KOPT-K1 (cell line): ENCODE data around the gene TPRA1.

ENCODE experiments used
- H3K27ac ChIP-seq: fragments of 200-600 bp; sonication (generic); 2 replicates; pipeline ENCODE4 v1.5.1; 2016; ENCODE audit warnings: antibody characterized with exemption, mild to moderate bottlenecking, low read depth, low read length; ENCODE audit not compliant: poor library complexity, severe bottlenecking
- H3K36me3 ChIP-seq: fragments of 200-600 bp; sonication (generic); 2 replicates; pipeline ENCODE4 v1.5.1; 2017; ENCODE audit warnings: antibody characterized with exemption, mild to moderate bottlenecking, low read length, moderate library complexity; ENCODE audit not compliant: insufficient read depth
- H3K9me3 ChIP-seq: fragments of 200-600 bp; sonication (generic); 2 replicates; pipeline ENCODE4 v1.5.1; 2017; ENCODE audit warnings: antibody characterized with exemption, low read length, mild to moderate bottlenecking; ENCODE audit not compliant: insufficient read depth, poor library complexity, severe bottlenecking

TPRA1 gene

DNA sequence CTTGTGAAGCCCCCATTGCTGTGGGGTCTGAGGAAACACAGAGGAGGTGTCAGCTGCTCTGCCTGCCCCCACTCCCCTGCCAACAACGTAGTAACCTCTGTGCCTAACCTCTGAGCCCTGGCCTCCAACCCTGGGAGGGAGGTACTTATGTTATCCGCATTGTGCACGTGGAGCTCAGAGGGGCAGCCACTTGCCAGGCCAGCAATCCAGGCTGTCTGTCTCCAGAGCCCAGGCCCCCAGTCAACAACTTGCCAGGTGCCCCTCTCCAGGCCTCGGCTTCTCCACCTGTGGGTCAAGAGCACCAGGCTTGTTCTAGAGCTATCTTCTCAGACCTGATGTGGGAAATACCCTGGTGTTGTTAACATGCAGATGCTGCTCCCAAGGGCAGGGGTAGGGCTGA, 2.7 kb downstream of the TPRA1 start:
- Histone ChIP-seq H3K36me3 (peaks cover 4% of the 10 kb centered on the region; the same call in 1 of the 2 replicates), H3K27ac (no peak overlapping the region)

DNA sequence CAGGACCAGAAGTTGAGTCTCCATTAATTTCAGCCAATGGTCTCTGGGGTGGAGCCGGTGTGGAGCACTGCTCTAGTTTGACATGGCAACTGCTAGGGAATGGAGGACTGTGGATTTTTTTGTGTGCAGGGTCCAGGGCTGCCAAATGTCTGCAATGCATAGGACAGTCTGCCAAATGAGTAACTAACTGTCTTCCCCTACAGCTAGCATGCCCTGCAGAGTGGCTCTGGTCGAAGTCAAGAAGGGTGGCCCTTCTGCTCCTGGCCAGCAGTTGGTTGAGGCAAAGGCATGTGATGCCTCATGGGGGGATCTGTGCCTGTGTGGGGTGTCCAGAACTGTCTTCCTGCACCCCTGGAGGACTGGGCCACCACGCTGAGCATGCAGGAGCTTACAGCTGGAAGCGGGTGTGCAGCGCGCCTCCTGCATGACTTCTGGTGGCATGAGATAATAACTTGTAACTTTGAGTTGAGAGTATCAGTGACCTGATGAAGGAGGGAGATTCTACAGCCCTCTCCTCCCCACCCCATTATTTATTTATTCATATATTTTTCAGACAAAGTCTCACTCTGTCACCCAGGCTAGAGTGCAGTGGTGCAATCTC, 4.6 kb downstream of the TPRA1 start:
- Histone ChIP-seq H3K9me3 (no peaks in the 10 kb centered on the region), H3K36me3 (peaks cover 8% of the 10 kb centered on the region; the same call in 1 of the 2 replicates), H3K27ac (no peak overlapping the region)

More for the DNA sequence above, 2.7 kb downstream of the TPRA1 start:
- no peaks in the 10 kb centered on the region for H3K9me3 ChIP-seq

DNA sequence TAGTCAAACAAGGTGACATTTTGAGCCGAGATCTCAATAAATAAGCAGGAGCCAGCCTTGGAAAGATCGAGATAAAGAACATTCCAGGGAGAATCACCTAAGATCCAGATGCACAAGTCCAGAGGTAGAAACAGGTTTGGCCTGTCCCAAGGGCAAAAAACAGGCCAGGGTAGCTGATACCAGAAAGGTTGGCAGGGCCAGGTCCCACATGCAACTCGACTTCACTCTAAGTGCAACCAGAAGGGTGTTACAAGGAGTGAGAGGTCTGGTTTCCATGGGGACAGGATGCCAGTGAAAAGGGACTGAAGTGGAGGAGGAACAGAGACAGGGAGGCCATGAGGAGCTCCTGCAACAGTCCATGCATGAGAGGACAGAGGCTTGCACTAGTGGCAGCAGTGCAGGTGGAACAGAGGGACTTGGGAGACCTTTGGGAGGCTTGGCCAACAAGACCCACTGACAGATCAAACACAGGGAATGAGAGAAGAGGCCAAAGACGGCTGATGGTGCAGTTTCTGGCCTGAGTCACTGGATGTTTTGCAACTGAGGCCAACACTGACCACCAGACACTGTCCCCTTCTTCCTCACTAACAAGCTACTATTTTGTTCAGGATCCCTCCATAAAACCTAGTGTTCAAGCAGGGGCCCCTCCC, 5.2 kb downstream of the TPRA1 start:
- Histone ChIP-seq H3K36me3 (peaks cover 12% of the 10 kb centered on the region; the same call in 1 of the 2 replicates), H3K9me3 (no peaks in the 10 kb centered on the region), H3K27ac (no peak overlapping the region)

DNA sequence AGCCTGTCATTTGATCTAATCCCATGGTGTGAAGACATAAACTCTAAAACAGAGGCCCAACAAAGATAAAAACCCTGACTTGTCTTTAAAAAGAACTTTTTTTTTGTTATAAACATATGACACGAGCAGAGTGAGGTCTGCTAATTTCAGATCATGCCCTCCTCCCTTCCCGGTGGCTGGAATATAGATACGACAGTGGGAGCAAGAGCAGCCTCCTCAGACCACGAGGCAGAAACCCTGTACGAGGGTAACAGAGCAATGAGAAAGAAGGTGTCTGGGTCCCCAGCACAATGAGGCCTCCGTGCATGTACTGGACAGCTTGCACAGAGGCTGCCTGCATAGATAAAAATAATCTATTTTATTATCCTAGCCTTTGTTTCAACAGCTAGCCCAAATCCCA, 5.8 kb downstream of the TPRA1 start:
- H3K27ac ChIP-seq: no peak overlapping the region

DNA sequence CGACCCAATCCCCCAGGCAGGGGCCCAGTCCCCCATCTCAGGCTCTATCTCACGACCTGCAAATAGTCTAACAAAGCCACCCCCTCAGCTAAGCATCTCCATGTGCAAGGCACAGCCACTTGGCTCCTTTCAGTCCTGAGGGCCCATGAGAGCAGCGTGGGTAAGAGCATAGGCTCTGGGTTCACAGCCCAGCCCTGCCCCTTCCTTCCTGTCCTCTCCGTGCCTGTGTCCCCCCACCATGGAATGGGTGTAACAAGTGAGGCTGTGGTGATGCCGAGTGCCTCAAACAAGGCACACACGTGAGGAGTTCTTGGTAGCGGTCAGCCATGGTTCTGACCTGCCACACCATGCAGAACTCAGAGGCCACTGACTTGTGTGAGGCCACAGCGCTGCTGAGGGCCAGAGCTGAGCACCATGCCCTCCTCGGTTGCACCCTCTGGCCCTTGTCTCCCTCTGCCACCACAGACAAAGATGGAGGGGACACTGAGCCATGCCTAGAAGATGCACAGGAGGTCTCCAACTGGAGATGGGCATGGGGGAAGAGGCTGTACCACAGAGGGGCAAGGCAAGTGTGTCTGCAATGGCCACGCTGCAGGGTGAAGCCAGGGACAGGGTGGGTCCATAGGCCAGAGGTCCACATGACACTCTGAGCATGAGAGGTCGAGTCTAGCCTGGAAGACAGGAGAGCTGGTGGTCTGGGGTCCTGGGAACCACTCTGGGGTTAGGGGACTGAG, 10.0 kb downstream of the TPRA1 start:
- H3K36me3 ChIP-seq: peaks cover 41% of the 10 kb centered on the region; the same call in 1 of the 2 replicates
- H3K27ac ChIP-seq: no peak overlapping the region
- H3K9me3 ChIP-seq: no peaks in the 10 kb centered on the region

More for the DNA sequence above, 5.8 kb downstream of the TPRA1 start:
- Histone ChIP-seq H3K9me3 (no peaks in the 10 kb centered on the region), H3K36me3 (peaks cover 17% of the 10 kb centered on the region; the same call in 1 of the 2 replicates)

DNA sequence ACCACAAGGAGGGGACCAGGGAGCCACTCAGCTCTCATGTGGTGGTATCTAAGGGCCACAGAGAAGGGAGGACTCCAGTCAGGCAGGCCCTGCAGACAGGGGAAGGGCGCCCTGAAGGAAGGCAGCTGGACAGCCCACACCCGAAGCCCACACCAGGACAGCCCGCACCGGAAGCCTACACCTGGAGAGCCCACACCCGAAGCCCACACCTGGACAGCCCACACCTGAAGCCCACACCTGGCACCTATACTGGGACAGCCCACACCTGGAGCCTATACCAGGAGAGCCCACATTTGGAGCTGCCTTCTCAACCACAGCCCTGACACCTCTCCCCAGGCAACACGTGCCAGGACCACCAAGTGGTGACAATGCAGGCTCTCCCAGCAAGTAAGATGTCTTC, 11.7 kb downstream of the TPRA1 start:
- Histone ChIP-seq H3K36me3 (peaks cover 53% of the 10 kb centered on the region), H3K9me3 (no peaks in the 10 kb centered on the region), H3K27ac (no peak overlapping the region)

DNA sequence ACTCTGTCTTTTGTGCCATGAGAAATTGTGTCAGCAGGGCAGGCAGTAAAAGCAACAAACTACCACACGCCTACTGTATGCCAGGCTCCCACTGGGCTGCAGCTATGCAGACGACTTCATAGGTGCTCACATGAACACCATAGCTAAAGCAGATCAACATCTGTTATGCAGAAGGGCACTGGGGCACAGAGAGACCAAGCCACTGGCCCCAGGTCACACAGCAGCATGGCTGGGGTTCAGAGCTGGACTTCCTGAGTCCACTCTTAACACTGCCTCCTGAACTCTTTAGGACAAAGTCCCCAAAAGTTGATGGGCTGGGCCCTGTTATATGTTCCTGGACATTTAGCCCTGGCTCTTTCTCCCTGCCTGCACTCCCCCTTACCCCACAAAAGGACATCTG, 12.4 kb downstream of the TPRA1 start:
- Histone ChIP-seq H3K9me3 (no peaks in the 10 kb centered on the region), H3K27ac (no peak overlapping the region), H3K36me3 (peaks cover 60% of the 10 kb centered on the region)

DNA sequence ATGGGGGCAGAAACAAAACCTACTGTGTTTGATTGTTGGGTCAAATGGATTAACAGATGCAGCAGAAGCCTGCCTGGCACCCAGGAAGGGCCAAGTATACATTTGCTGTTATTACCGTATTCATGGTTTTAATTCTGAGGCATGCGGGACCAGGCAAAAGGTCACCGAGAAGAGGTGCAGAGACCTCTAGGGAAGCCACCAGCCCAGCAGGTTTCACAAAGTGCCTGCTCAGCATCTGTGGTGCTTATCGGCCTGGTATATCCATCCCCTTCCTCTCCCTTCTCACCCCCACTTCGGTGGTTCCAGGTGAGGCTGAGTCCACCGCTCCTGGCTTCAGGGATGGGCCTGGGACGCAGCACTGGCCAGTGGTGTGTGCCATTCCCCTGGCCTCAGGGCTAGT, 13.1 kb downstream of the TPRA1 start:
- Histone ChIP-seq H3K36me3 (peaks cover 67% of the 10 kb centered on the region), H3K27ac (no peak overlapping the region), H3K9me3 (no peaks in the 10 kb centered on the region)

DNA sequence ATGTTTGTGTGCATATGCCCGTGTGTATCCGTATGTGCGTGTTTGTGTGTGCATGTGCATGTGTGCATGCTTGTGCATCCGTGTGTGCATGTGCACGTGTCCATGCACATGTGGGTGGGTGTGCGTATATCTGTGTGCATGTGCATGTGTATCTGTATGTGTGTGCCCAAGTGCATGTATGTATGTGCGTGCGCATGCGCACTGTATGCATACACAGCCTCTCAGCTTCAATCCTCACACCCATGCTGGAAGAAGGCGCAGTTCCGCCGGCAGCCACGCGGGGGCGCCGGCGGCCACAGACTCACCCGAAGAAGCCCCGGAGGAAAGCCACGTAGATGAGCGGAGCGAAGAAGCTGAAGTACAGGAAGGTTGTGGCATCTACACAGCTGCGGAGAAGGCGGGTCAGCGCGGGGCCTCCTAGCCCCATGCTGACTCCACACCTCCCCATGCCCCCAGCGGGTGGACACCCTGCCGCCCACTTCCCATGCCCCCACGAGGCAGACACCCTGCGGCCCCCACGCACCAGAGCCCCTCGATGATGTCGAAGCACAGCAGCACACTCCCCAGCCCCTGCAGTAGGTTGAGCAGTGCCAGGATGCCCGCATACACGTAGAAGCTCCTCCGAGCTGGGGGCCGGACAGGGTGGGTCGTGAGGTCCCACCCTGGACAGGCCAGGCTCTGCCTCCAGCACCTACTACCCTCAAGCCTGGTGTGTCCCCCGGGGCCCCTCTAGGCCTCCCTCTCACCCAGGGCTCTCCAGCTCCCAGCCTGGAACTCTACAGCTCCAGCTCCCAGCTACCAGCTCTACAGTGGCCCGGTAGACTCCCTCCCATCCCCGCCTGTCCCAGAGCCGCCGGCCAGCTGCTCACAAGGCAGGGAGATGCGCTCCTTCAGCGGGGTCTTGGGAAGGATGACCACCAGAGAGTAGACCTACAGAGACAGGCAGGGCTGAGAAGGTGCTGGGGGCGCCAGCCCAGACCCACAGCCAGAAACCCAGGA, 15.4 kb downstream of the TPRA1 start:
- Histone ChIP-seq H3K36me3 (peaks cover 78% of the 10 kb centered on the region), H3K27ac (no peak overlapping the region), H3K9me3 (no peaks in the 10 kb centered on the region)

DNA sequence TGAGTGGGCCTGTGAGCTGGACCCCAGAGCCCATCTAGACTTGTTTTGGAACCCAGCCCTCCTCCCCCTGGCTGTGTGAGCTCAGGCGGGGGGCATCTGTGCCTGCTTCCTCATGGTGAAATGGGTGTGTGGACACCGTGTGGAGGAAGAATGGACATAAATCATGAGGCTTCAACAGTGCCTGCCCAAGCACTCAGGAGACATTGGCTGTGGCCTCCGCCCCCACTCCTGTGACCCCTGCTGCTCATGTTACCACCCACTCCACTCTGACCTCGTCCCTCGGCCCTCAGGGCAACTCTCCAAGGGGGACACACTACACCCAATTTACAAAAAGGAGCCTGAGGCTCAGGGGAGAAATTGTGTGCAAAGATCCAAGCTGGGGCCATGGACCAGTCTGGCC, 16.6 kb downstream of the TPRA1 start:
- peaks cover 66% of the 10 kb centered on the region for H3K36me3 ChIP-seq
- no peak overlapping the region for H3K27ac ChIP-seq
- H3K9me3 ChIP-seq: no peaks in the 10 kb centered on the region

DNA sequence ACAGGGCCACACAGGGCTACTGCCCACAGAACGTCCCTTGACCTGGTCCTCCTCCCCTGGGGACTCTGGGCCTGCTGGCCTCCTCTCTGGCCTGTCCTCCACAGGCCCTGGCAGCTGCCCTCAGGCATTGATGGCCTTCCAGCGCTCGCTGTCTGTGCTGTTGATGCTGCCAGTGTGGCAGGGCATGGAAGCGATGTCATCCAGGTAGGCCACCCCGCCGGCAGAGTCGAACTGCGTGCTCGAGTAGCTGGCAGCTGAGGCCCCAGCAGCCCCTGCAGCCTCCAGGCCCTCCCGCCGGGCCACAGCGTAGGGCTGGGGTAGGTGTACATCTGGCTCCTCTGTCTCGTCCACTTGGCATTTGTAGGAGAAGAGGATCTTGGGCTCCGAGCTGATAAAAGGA, 17.1 kb downstream of the TPRA1 start:
- H3K27ac ChIP-seq: no peak overlapping the region
- H3K9me3 ChIP-seq: no peaks in the 10 kb centered on the region
- peaks cover 62% of the 10 kb centered on the region for H3K36me3 ChIP-seq

DNA sequence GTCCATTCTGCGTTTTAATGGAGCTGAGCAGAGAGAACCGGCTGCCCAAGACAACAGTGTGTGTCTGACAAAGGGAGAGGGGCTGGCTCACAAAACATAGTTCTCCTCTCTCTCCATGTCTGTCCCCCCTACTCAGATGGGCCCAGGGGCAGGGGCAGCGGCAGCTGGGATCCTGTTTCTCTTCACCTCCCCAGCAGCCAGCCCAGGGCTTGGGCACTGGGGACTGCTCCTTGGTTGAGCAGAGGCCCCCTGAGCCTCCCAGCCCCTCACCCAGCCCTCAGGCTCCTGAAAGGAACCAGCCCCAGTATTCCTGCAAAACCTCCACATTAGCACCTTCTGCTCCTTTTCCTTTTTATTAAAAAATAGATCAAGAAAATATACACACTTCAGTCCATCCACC, 17.8 kb downstream of the TPRA1 start:
- H3K9me3 ChIP-seq: no peaks in the 10 kb centered on the region
- H3K36me3 ChIP-seq: peaks cover 58% of the 10 kb centered on the region
- H3K27ac ChIP-seq: no peak overlapping the region

DNA sequence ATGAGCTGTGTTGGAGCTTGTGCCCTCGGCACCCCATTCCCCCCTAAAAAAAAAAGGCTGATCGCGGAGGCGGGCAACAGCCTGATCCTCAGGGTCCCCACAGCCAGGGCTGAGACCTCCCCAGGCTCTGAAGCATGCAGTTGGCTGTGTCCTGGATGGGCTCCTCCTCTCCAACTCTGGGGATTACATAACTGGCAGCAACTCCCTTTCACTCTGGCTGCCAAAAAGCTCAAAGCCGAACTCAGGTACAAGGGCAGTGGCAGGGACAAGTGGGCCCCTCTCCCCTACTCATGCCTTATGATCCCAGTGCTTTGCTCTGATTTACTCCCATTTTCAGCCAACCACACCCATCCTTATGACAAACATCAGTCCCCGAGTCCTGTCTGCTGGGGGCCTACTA, 18.3 kb downstream of the TPRA1 start:
- H3K36me3 ChIP-seq: peaks cover 52% of the 10 kb centered on the region
- no peak overlapping the region for H3K27ac ChIP-seq
- H3K9me3 ChIP-seq: no peaks in the 10 kb centered on the region

DNA sequence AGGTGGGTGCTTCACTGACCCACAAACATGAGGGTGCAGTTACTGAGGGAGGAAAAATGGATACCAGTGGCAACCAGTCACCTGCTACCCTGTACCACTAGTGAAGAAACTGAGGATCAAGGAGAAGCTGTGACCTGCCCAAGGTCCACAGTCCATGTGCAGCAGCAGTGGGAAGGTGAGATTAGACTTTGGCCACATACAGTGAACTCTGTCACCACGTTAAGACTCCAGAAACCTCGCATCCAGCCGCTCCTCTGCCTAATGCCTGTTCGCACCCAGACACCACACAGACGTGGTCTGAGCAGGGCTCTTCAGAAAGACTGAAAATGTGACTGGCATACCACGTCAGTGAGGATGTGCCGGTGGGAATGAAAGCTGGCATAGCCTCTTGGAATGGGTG, 20.0 kb downstream of the TPRA1 start:
- Histone ChIP-seq H3K27ac (no peak overlapping the region), H3K36me3 (peaks cover 47% of the 10 kb centered on the region), H3K9me3 (no peaks in the 10 kb centered on the region)

DNA sequence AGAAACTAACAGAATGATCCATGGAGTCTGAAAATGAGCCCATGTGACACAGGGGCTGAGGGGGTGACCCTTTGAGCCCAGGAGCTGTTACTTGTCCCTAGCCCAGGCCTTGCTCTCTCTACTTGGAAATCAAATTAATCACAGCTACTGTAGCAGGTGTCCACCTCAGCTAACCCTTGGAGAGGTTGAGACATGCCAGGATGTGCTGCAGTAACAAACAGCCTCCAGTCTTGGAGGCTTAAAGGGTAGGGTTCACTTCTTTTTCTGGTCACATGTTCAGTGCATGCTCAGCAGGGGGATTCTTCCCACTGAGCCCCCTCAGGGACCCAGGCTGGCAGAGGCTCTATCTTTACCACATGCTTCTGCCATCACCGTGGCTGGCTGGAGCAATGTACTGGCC, 21.4 kb downstream of the TPRA1 start:
- Histone ChIP-seq H3K9me3 (no peaks in the 10 kb centered on the region), H3K36me3 (peaks cover 38% of the 10 kb centered on the region), H3K27ac (no peak overlapping the region)
